HepG2 (cell line): ENCODE results near the gene KLF5. TPM values are rescaled to one million over a fixed set of nuclear protein-coding genes. Genes with fewer than 3 reads are reported as not detected.

Source experiments
- ARNT ChIP-seq: fragments of 450-650 bp; IDR thresholded peaks from 2 replicates; pipeline ENCODE4 v1.6.1; 2017
- ATF1 ChIP-seq: IDR thresholded peaks from 2 replicates; pipeline ENCODE4 v1.6.1; 2016; ENCODE audit warnings: mild to moderate bottlenecking, control low read depth
- CC2D1A ChIP-seq: sonication (generic); formaldehyde crosslinking; IDR thresholded peaks from 2 replicates; pipeline ENCODE4 v1.8.1; 2023; ENCODE audit warnings: mild to moderate bottlenecking, missing genetic modification reagents
- CENPX ChIP-seq: sonication (generic); formaldehyde crosslinking; IDR thresholded peaks from 2 replicates; pipeline ENCODE4 v1.9.0; 2021; ENCODE audit warnings: mild to moderate bottlenecking, missing genetic modification reagents, moderate library complexity
- HNRNPUL1 ChIP-seq: fragments of 200-400 bp; formaldehyde crosslinking; IDR thresholded peaks from 2 replicates; pipeline ENCODE4 v1.6.1; 2017; ENCODE audit warnings: low read depth, mild to moderate bottlenecking, low read length, moderate library complexity
- PCBP1 ChIP-seq: fragments of 200-400 bp; formaldehyde crosslinking; IDR thresholded peaks from 2 replicates; pipeline ENCODE4 v1.6.1; 2017; ENCODE audit warnings: mild to moderate bottlenecking, low read depth, low read length, borderline replicate concordance
- RCOR2 ChIP-seq: IDR thresholded peaks from 2 replicates; pipeline ENCODE4 v1.6.1; 2016; ENCODE audit warnings: missing biosample characterization, missing genetic modification reagents
- SIX4 ChIP-seq: sonication (generic); formaldehyde crosslinking; IDR thresholded peaks from 2 replicates; pipeline ENCODE4 v1.4.0; 2020; ENCODE audit warnings: missing genetic modification reagents
- SP1 ChIP-seq, 2 experiments: fragments of 450-650 bp in 1 of 2; sonication (generic) in 1 of 2; formaldehyde crosslinking in 1 of 2; IDR thresholded peaks; 2 replicates each; pipeline versions ENCODE4 v1.4.0 to v1.6.1; 2016 to 2020; ENCODE audit warnings: missing genetic modification reagents in 1 of 2
- TBL1XR1 ChIP-seq: fragments of 150-350 bp; IDR thresholded peaks from 2 replicates; pipeline ENCODE4 v1.6.1; 2014; ENCODE audit warnings: borderline replicate concordance, low read length; ENCODE audit not compliant: partially characterized antibody
- ZBTB40 ChIP-seq, 2 experiments: fragments of 450-650 bp in 1 of 2; sonication (generic) in 1 of 2; formaldehyde crosslinking in 1 of 2; IDR thresholded peaks; 2 replicates each; pipeline versions ENCODE4 v1.6.1 to v1.8.0; 2016 to 2022; ENCODE audit warnings: antibody characterized with exemption in 1 of 2, mild to moderate bottlenecking in 1 of 2, missing genetic modification reagents in 1 of 2
- ZNF281 ChIP-seq: sonication (generic); formaldehyde crosslinking; IDR thresholded peaks from 2 replicates; pipeline ENCODE4 v1.4.0; 2020; ENCODE audit warnings: missing genetic modification reagents, borderline replicate concordance
- ZNF512B ChIP-seq: sonication (generic); formaldehyde crosslinking; IDR thresholded peaks from 2 replicates; pipeline ENCODE4 v1.5.1; 2020; ENCODE audit warnings: missing genetic modification reagents, mild to moderate bottlenecking, borderline replicate concordance
- polyA plus RNA-seq, 8 experiments: library from polyadenylated mRNA; depleted of rRNA in 3 of 8; stranded (reverse) in 7 of 8; unstranded in 1 of 8; fragments of >200 nt; fragmentation: Illumina TruSeq in 4 of 8; extraction: Trizol in 4 of 8; gene quantifications; 2 replicates each; pipeline versions ENCODE4 v1.2.1 to v1.2.3, GENCODE V29; 2011 to 2016; ENCODE audit warnings: low read depth in 4 of 8, missing spikeins in 1 of 8, mixed read lengths in 1 of 8; ENCODE audit not compliant: insufficient read depth in 1 of 8
- total RNA-seq, 5 experiments: library from RNA; depleted of rRNA; stranded (reverse); fragments of >200 nt; fragmentation: Illumina TruSeq; extraction: Trizol; gene quantifications; 2 replicates each; pipeline ENCODE4 v1.2.3, GENCODE V29; 2016; ENCODE audit warnings: low read depth in 1 of 5

The KLF5 gene
- total and polyA plus RNA-seq, 2 of the 13 experiments (the other 11 are each of a cell fraction or from before 2014, with no cell fraction given): 1.7 to 9.2 TPM

- TF ChIP-seq ZBTB40 (IDR thresholded peaks at IDR 0.05): no peak
- no peak; the same call in 1 of the 2 replicates for TF ChIP-seq ZBTB40 (CRISPR knock-in tag; IDR thresholded peaks at IDR 0.05)
- no peak for TF ChIP-seq CC2D1A (CRISPR knock-in tag)
- no peak for TF ChIP-seq HNRNPUL1
- TF ChIP-seq ZNF281 (CRISPR knock-in tag): no peak
- TF ChIP-seq ATF1 (CRISPR knock-in tag): peak; percentile 53; the same call in 1 of the 2 replicates
- no peak for TF ChIP-seq CENPX (CRISPR knock-in tag)
- TF ChIP-seq PCBP1: no peak
- peak; percentile 52; the same call in 1 of the 2 replicates for TF ChIP-seq SIX4
- no peak for TF ChIP-seq ZNF512B (CRISPR knock-in tag)
- TF ChIP-seq TBL1XR1: no peak
- no peak for TF ChIP-seq RCOR2
- no peak for TF ChIP-seq SP1 (IDR thresholded peaks at IDR 0.05)
- TF ChIP-seq SP1 (CRISPR knock-in tag; IDR thresholded peaks at IDR 0.05): no peak
- TF ChIP-seq ARNT: no peak
Observed at GRCh38 chr13:73090116-73090822, 31.5 kb downstream of the KLF5 start (continued).
